ENCODE measurements around the gene GPR157. TPM values are rescaled to one million over a fixed set of nuclear protein-coding genes. Genes with fewer than 3 reads are reported as not detected.

The GPR157 gene
- total and polyA plus RNA-seq, 2 experiments from 2014 or later = 0.81 to 3.9 TPM

GRCh38 chr1:9111957-9112356 lies 16.9 kb downstream of the GPR157 start:
- no peaks in the 10 kb centered on the region for H3K36me3 Mint-ChIP-seq (ENCODE audit: low read depth)
- Histone ChIP-seq H3K4me3 (no peak overlapping the region), H3K4me1 (ENCODE audit: insufficient read depth) (no peaks in the 10 kb centered on the region), H3K4me2 (no peak overlapping the region), H3K27me3 (ENCODE audit: insufficient read depth) (no peaks in the 10 kb centered on the region), H3K9me2 (ENCODE audit: insufficient read depth) (no peaks in the 10 kb centered on the region), H3F3A (replicated peaks; ENCODE audit: low read depth) (no peaks in the 10 kb centered on the region; the same call in 1 of the 2 replicates), H3K27ac (ENCODE audit: low read depth) (no peak overlapping the region), H2AFZ (no peak overlapping the region), H4K20me1 (replicated peaks; ENCODE audit: insufficient read depth) (no peaks in the 10 kb centered on the region; the same call in 1 of the 2 replicates), H3K36me3 (ENCODE audit: insufficient read depth) (no peaks in the 10 kb centered on the region), H3K79me2 (replicated peaks; ENCODE audit: insufficient read depth) (no peaks in the 10 kb centered on the region)
- H3K27me3 Mint-ChIP-seq (ENCODE audit: insufficient read depth, low read depth, poor library complexity) = peaks cover 12% of the 10 kb centered on the region
- TF ChIP-seq REST (IDR thresholded peaks at IDR 0.05; ENCODE audit: unreplicated experiment) (no peak), JUNB (IDR thresholded peaks at IDR 0.05; ENCODE audit: unreplicated experiment) (no peak), EZH2 (IDR thresholded peaks at IDR 0.05; ENCODE audit: low read depth, unreplicated experiment) (no peak)
- no peaks in the 10 kb centered on the region for H3K9me3 Mint-ChIP-seq
- no peak overlapping the region for H3K4me3 Mint-ChIP-seq
- DNase-seq (ENCODE audit: low spot score) (no peak), ATAC-seq (no peak)
- H3K4me1 Mint-ChIP-seq = peaks cover 5% of the 10 kb centered on the region
- no peak overlapping the region for H3K27ac Mint-ChIP-seq

GRCh38 chr1:9111357-9111691 lies 17.6 kb downstream of the GPR157 start:
- Histone ChIP-seq H2AFZ (no peak overlapping the region), H4K20me1 (replicated peaks; ENCODE audit: insufficient read depth) (no peaks in the 10 kb centered on the region), H3K4me2 (no peak overlapping the region), H3K36me3 (ENCODE audit: insufficient read depth) (no peaks in the 10 kb centered on the region), H3K4me1 (ENCODE audit: insufficient read depth) (no peaks in the 10 kb centered on the region), H3K27me3 (ENCODE audit: insufficient read depth) (no peaks in the 10 kb centered on the region), H3K9me2 (ENCODE audit: insufficient read depth) (no peaks in the 10 kb centered on the region), H3K27ac (ENCODE audit: low read depth) (no peak overlapping the region), H3F3A (replicated peaks; ENCODE audit: low read depth) (no peaks in the 10 kb centered on the region; the same call in 1 of the 2 replicates), H3K79me2 (replicated peaks; ENCODE audit: insufficient read depth) (no peaks in the 10 kb centered on the region), H3K4me3 (no peak overlapping the region)
- H3K4me1 Mint-ChIP-seq = peaks cover 5% of the 10 kb centered on the region
- peaks cover 12% of the 10 kb centered on the region for H3K27me3 Mint-ChIP-seq (ENCODE audit: insufficient read depth, low read depth, poor library complexity)
- DNase-seq (ENCODE audit: low spot score) = no peak
- H3K4me3 Mint-ChIP-seq = no peak overlapping the region
- no peak for ATAC-seq
- H3K36me3 Mint-ChIP-seq (ENCODE audit: low read depth) = no peaks in the 10 kb centered on the region
- no peak overlapping the region for H3K27ac Mint-ChIP-seq
- H3K9me3 Mint-ChIP-seq = no peaks in the 10 kb centered on the region
- TF ChIP-seq STAT1 (IDR thresholded peaks at IDR 0.05; ENCODE audit: unreplicated experiment) (no peak), JUNB (IDR thresholded peaks at IDR 0.05; ENCODE audit: unreplicated experiment) (no peak), ZNF462 (CRISPR knock-in tag; IDR thresholded peaks at IDR 0.05) (no peak), ZNF114 (CRISPR knock-in tag; IDR thresholded peaks at IDR 0.05) (no peak), CREB1 (CRISPR knock-in tag; IDR thresholded peaks at IDR 0.05; ENCODE audit: low read depth) (no peak), REST (IDR thresholded peaks at IDR 0.05; ENCODE audit: unreplicated experiment) (no peak)
